Measurements from ENCODE around the gene LRRC37A3. TPM values are rescaled to one million over a fixed set of nuclear protein-coding genes. Genes with fewer than 3 reads are reported as not detected.
"Not testable (repeated sequence)": the region's sequence is repeated elsewhere in the genome, so short reads cannot be mapped to it uniquely, and the experiment has no call there.

The LRRC37A3 gene
- total RNA-seq (19.0 TPM), polyA plus RNA-seq (1.7 TPM)

DNA sequence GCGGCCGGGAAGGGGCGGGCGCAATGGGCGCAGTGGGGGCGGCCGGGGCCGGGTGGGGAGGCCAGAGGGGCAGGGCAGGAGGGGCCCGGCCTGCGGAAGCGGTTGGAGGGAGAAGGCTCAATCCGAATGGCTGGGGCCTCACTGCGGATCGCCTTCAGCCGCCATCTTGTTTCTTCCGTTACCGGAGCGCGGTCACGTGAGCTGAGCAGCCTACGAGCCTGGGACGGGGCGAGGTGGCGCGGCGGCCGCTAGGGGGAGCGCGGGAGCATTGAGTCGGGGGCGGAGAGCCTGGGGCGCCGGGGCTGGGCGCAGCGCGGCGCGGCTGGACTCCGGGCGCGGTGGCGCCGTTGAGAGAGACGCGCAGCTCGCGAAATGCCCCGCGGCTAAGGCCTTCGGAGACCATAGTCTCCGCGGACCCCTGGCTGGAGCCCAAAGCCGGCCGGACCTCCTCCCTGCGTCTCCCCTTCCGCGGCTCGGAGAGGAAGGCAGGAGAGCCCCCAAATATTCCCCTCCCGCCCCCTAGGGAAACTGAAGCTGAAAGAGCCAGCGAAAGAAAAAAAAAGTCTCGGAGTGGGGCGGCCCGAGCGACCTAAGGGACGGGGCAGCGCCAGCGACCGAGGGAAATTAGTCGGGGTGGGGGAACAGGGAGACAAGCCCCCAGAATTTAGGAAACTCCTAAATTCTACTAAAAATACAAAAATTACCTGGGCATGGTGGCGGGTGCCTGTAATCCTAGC, at the start of gene LRRC37A3:
Gene LRRC37A3, minus strand, starts transcription at position 190 of the 737 bp plus-strand sequence. CDS start 22,221 bp downstream, outside the sequence.
- not testable (repeated sequence) for H3K36me3 ChIP-seq (ENCODE audit: insufficient read depth); H3K4me1 ChIP-seq (ENCODE audit: insufficient read depth)
- Histone ChIP-seq H3K4me3 (ENCODE audit: low read depth, low read length) (peak within 1 kb of the TSS; percentile 56), H3K27ac (ENCODE audit: low read depth) (peak within 1 kb of the TSS; percentile 89)
- peak; percentile 89 for DNase-seq (ENCODE audit: extremely low spot score)
- WGBS, result 1% methylated on average over 67 of the region's 70 CpGs

DNA sequence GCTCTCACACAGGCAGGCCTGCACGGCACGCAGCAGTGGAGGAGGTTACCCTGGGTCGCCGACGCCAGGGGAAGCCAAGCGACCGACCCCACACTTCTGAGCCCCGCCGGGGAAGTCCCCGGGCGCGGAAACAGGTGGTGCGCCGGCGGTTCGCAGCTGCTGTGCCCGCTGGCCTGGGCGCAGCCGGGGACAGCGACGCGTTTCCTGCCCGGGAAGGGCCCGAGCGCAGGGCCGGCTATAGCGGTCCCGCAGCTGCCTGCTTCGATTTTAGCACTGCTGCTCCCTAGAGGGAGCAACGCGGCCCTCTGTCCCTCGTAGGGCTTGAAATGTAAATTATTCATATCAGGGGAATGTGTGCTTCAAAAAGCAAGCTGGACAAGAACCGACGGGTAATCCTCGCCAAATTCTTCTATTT, 46.6 kb upstream of the LRRC37A3 start:
- peak overlapping the region; percentile 80 for H3K27ac ChIP-seq (ENCODE audit: low read depth)
- not testable (repeated sequence) for H3K36me3 ChIP-seq (ENCODE audit: insufficient read depth); H3K4me1 ChIP-seq (ENCODE audit: insufficient read depth); DNase-seq (ENCODE audit: extremely low spot score)
- H3K4me3 ChIP-seq (ENCODE audit: low read depth, low read length), result peak overlapping the region; percentile 14
- WGBS, result under 1% methylated on average over 35 of the region's 35 CpGs

DNA sequence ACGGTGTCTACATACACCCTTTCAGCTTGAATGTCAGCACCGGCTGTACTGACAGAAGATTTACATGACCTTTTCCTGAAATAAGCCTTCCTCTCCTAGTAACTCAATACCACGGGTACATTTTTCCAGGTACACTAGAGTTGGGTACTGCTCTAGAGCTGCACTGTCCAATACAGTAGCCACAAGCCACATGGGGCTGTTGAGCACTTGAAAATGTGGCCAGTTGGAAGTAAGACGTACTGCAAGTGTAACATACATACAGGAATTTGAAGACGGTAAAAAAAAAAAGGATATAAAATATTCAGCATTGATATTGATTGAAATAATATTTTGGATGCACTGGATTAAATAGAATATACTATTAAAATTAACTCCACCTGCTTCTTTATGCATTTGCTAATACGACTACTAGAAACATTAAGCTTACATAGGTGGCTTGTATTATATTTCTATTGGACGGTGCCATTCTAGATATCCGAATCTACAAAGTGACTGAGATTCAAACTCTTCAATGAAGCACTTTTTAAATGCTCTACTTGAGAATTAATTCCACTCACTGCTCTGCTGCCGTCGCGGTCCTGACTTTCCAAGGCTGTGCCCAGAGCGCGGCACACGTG, 46.1 kb upstream of the LRRC37A3 start:
- not testable (repeated sequence) for H3K4me1 ChIP-seq (ENCODE audit: insufficient read depth); DNase-seq (ENCODE audit: extremely low spot score); H3K36me3 ChIP-seq (ENCODE audit: insufficient read depth); H3K4me3 ChIP-seq (ENCODE audit: low read depth, low read length)
- WGBS, result 47% methylated on average over 11 of the region's 14 CpGs
- peak overlapping the region; percentile 80 for H3K27ac ChIP-seq (ENCODE audit: low read depth)

DNA sequence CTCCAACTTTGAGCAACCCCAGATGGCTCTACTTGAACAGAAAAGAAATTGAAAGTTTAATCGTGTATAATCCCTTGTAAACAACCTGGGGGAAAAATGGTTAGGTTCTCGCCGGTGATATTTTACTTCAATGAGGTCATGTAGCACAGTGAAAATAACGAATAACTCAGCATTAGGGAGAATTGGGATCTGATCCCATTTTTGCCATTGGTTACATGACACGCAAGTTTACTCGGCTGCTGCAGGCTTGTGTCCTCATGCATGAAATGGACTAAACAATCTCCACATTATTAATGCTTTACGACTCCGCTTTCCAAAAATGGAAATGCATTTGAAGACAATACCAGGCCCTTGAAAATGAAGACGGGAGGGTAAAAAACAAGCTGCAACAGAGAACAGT, 45.5 kb upstream of the LRRC37A3 start:
- Histone ChIP-seq H3K4me1 (ENCODE audit: insufficient read depth) (no peaks in the 10 kb centered on the region), H3K36me3 (ENCODE audit: insufficient read depth) (no peaks in the 10 kb centered on the region), H3K27ac (ENCODE audit: low read depth) (no peak overlapping the region), H3K4me3 (ENCODE audit: low read depth, low read length) (no peak overlapping the region)
- WGBS, result 63% methylated on average over 9 of the region's 9 CpGs
- no peak for DNase-seq (ENCODE audit: extremely low spot score)

DNA sequence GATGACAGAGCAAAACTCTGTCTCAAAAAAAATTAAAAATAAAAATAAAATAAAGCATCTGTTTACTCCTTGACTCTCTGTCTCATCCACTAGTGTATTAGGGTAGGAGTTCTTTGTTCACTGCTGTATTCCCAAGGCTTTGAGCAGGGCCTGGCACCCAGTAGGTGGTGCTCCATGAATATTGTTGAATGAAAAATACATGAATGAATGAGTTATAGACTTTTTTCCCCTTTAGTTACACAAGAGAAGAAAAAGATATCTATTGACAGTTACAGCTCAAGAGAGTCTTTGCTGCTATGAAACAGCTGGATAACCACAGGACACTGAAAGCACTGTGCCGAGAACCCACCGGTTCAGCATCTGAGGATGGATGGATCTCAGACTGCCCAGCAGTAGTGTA, 44.5 kb upstream of the LRRC37A3 start:
- 90% methylated on average over 2 of the region's 2 CpGs for WGBS
- H3K27ac ChIP-seq (ENCODE audit: low read depth); H3K4me3 ChIP-seq (ENCODE audit: low read depth, low read length); H3K4me1 ChIP-seq (ENCODE audit: insufficient read depth); DNase-seq (ENCODE audit: extremely low spot score); H3K36me3 ChIP-seq (ENCODE audit: insufficient read depth): not testable (repeated sequence)

DNA sequence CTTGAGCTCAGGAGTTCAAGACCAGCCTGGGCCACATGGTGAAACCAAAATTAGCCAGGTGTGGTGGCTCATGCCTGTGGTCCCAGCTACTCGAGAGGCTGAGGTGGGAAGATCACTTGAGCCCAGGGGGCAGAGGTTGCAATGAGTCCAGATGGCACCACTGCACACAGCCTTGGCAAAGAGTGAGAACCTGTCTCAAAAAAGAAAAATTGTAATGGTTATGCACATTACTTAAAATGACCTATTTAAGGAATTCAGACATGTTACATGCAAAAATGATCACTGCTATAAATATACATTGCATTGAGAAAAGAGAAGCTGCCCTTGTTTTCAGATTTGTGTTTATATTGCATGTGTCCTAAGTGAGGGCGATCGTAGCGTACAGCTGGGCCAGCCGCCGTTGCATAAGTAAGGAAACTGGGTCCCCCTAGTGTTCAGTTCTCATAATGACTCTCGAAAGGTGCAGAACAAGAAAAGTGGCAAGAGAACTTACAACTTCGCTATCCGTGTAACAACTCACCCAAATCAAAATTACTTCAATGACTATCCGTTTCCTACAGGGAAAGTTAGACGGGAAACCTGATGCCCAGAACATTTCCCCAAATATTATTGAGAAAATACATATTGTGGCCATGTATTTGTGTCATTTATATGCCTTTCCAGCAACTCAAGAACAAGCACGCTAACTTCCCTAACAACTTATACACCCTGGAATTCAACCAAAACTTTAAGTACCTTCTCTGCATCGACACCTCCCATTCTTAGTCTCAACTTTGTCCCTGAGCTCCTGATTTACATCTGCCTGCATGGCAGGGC, 42.5 kb upstream of the LRRC37A3 start:
- not testable (repeated sequence) for H3K4me1 ChIP-seq (ENCODE audit: insufficient read depth); H3K27ac ChIP-seq (ENCODE audit: low read depth); DNase-seq (ENCODE audit: extremely low spot score); H3K4me3 ChIP-seq (ENCODE audit: low read depth, low read length); H3K36me3 ChIP-seq (ENCODE audit: insufficient read depth)
- 3% methylated on average over 13 of the region's 13 CpGs for WGBS

DNA sequence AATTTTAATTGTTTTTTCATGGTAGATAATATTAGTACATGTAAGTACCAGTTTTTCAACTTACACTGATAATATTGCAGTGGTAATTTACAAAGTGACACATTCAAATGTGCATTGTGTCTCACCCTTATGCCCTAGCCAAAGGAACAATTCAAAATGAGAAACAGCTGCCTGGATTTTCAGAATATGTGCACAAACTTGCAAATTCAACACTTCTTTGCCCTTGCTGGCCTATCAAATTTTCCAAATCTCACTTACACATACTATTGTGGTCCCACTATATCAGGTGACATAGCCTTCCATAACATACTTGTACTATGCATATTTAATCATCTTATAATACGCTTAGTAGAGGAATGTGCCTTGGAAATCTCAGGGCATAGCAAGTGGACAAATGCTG, 32.6 kb upstream of the LRRC37A3 start:
- no peak overlapping the region for H3K27ac ChIP-seq (ENCODE audit: low read depth)
- DNase-seq (ENCODE audit: extremely low spot score), result no peak
- no peaks in the 10 kb centered on the region for H3K4me1 ChIP-seq (ENCODE audit: insufficient read depth)
- 96% methylated on average over 1 of the region's 1 CpG for WGBS
- no peaks in the 10 kb centered on the region for H3K36me3 ChIP-seq (ENCODE audit: insufficient read depth)
- H3K4me3 ChIP-seq (ENCODE audit: low read depth, low read length), result no peak overlapping the region

DNA sequence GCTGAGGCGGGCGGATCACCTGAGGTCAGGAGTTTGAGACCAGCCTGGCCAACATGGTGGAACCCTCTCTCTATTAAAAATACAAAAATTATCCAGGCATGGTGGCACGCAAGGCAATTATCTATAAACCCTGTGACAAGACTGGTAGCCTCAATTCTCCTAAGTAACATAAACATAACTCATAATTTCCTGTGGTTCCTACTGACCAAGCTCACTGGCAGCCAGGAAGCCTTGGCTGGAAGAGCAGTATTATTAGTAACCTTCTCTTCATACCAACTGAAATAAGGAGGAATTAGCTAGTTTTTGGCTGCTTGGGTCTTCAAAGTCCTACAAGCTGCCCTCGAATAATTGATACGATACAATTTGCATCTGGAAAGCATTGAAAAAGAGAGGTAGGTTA, 31.6 kb upstream of the LRRC37A3 start:
- H3K4me3 ChIP-seq (ENCODE audit: low read depth, low read length), result no peak overlapping the region
- H3K27ac ChIP-seq (ENCODE audit: low read depth), result no peak overlapping the region
- no peaks in the 10 kb centered on the region for H3K4me1 ChIP-seq (ENCODE audit: insufficient read depth)
- no peak for DNase-seq (ENCODE audit: extremely low spot score)
- 83% methylated on average over 5 of the region's 5 CpGs for WGBS
- no peaks in the 10 kb centered on the region for H3K36me3 ChIP-seq (ENCODE audit: insufficient read depth)

DNA sequence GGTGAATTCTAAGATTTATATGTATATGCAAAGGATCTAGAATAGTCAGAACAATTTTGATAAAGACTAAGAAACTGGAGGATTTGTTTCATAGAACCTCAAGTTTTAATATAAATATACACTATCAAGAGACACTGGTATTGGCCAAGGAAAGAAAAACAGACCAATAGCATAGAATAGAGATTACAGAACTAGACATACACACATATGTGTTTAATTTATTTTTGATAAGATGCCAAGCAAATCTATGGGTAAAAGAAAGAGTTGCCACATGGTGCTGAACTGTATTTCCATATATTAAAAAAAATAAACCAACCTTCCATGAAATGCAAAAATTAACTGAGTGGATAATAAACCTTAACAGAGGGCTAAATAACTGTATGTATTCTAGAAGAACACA, 27.9 kb upstream of the LRRC37A3 start:
- Histone ChIP-seq H3K27ac (ENCODE audit: low read depth) (no peak overlapping the region), H3K4me3 (ENCODE audit: low read depth, low read length) (no peak overlapping the region), H3K36me3 (ENCODE audit: insufficient read depth) (no peaks in the 10 kb centered on the region), H3K4me1 (ENCODE audit: insufficient read depth) (no peaks in the 10 kb centered on the region)
- DNase-seq (ENCODE audit: extremely low spot score), result no peak

DNA sequence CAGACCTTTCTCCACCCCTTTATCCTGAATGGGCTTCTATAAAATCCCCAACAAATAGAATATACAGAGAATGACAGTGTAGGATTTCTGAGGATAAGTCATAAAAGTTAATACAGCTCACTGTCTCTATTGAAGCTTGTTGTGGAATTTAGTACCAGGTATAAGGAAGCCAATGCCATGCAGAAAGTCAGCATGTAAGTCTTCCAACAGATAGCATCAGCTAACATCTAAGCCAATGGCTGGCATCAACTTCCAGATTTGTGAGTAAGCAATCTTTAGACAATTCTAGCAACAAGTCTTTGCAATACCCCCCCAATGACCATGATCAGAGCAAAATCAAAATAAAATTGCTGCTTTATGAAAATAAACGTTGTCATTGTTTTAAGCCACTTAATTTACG, 22.5 kb upstream of the LRRC37A3 start:
- no peaks in the 10 kb centered on the region for H3K36me3 ChIP-seq (ENCODE audit: insufficient read depth)
- no peak for DNase-seq (ENCODE audit: extremely low spot score)
- no peaks in the 10 kb centered on the region for H3K4me1 ChIP-seq (ENCODE audit: insufficient read depth)
- H3K27ac ChIP-seq (ENCODE audit: low read depth), result no peak overlapping the region
- no peak overlapping the region for H3K4me3 ChIP-seq (ENCODE audit: low read depth, low read length)
- WGBS, result 72% methylated on average over 2 of the region's 2 CpGs

DNA sequence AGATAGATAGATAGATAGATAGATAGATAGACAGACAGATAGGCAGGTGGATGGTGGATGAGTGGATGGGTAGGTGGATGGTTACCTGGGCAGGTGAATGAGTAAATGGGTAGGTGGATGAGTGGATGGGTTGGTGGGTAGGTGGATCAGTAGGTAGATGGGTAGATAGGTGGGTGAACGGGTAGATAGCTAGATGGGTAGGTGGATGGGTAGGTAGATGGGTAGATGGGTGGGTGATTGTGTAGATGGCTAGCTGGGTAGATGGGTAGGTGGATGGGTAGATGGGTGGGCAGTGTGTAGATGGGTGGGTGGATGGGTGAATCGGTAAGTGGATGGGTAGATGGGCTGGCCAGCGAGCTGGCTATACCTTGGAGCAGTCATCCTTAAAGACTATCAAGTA, 21.8 kb upstream of the LRRC37A3 start:
- DNase-seq (ENCODE audit: extremely low spot score), result no peak
- H3K27ac ChIP-seq (ENCODE audit: low read depth), result no peak overlapping the region
- H3K4me1 ChIP-seq (ENCODE audit: insufficient read depth), result no peaks in the 10 kb centered on the region
- H3K4me3 ChIP-seq (ENCODE audit: low read depth, low read length), result no peak overlapping the region
- WGBS, result 97% methylated on average over 3 of the region's 3 CpGs
- no peaks in the 10 kb centered on the region for H3K36me3 ChIP-seq (ENCODE audit: insufficient read depth)

DNA sequence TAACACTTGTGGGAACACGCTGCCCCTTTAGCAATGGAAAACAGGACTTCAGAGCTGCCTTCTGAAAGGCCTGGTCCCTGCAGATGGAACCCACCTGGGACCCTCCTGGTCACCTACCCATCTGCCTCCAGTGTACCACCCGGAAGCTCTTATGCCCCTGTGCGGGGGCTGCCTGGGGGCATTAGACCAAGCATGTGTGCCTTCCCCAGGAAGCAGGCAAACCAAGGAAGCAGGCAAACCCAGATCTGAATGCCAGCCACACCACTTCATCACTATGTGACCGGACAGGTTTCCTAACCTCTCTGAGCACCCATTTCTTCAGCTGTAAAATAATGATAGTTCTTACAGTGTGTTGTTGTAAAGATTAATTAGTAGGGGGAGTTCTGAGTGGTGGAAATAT, 20.8 kb upstream of the LRRC37A3 start:
- no peak overlapping the region for H3K27ac ChIP-seq (ENCODE audit: low read depth)
- 94% methylated on average over 4 of the region's 4 CpGs for WGBS
- H3K4me3 ChIP-seq (ENCODE audit: low read depth, low read length), result no peak overlapping the region
- H3K4me1 ChIP-seq (ENCODE audit: insufficient read depth), result no peaks in the 10 kb centered on the region
- no peaks in the 10 kb centered on the region for H3K36me3 ChIP-seq (ENCODE audit: insufficient read depth)
- no peak for DNase-seq (ENCODE audit: extremely low spot score)

DNA sequence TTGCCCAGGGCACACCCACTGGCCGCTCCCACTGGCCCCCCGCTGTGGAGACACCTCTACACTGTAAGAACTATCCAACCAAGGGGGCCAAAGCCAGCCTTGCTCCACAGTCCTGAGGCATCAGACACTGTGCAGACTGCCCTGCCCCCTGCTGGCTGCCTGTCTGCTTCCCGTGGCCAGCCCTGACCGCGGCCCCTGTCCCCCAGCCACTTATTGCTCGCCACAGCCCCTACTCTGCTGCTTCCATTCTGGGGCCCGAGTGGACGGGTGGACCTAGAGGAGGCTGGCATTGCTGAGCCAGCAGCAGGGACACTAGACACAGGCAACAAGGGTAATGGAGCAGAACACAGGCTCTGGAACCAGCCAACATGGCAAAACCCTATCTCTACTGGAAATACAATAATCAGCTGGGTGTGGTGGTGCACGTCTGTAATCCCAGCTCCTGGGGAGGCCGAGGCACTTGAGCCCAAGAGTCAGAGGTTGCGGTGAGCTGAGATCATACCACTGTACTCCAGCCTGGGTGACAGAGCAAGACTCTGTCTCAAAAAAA, 19.7 kb upstream of the LRRC37A3 start:
- 48% methylated on average over 11 of the region's 11 CpGs for WGBS
- no peaks in the 10 kb centered on the region for H3K36me3 ChIP-seq (ENCODE audit: insufficient read depth)
- H3K27ac ChIP-seq (ENCODE audit: low read depth), result no peak overlapping the region
- no peaks in the 10 kb centered on the region for H3K4me1 ChIP-seq (ENCODE audit: insufficient read depth)
- no peak for DNase-seq (ENCODE audit: extremely low spot score)
- H3K4me3 ChIP-seq (ENCODE audit: low read depth, low read length), result no peak overlapping the region

DNA sequence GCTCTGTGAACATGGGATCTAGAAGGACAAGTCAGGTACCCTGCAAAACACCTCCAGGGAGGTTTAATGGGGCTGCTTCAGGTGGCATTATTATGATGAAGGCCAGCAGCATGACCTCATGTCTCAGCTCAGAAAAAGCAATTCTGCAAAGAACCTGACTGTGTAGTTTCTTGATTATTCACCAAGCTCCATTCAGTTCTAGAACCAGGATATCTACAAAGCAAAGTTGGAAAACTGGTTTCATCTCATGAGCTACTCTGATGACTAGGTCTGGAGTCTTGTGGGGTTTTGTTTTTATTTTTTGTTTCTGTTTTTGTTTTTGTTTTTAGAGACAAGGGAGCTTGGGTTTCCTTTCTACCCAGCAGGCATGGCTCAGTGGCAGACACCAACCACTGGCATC, 19.0 kb upstream of the LRRC37A3 start:
- Histone ChIP-seq H3K4me1 (ENCODE audit: insufficient read depth) (no peaks in the 10 kb centered on the region), H3K36me3 (ENCODE audit: insufficient read depth) (no peaks in the 10 kb centered on the region), H3K4me3 (ENCODE audit: low read depth, low read length) (no peak overlapping the region), H3K27ac (ENCODE audit: low read depth) (no peak overlapping the region)
- DNase-seq (ENCODE audit: extremely low spot score), result no peak
